GM21576 (cell line): ENCODE results near the gene RPL27.
A peak's percentile ranks its signal among the peaks of the same experiment; 100 is the strongest.
"Not testable (repeated sequence)": the region's sequence is repeated elsewhere in the genome, so short reads cannot be mapped to it uniquely, and the experiment has no call there.

ENCODE experiments used
- ATAC-seq: cut with Tn5 transposase; IDR thresholded peaks from one replicate; pipeline ENCODE4 v1.9.1; 2021; ENCODE audit warnings: mild to moderate bottlenecking, moderate library complexity; ENCODE audit not compliant: unreplicated experiment

Gene RPL27

GRCh38 chr17:42992872-42993271, 5.3 kb upstream of the RPL27 start:
- no peak for ATAC-seq

GRCh38 chr17:42993913-42994312, 4.3 kb upstream of the RPL27 start:
- ATAC-seq = not testable (repeated sequence)

- ATAC-seq = no peak
Observed at GRCh38 chr17:42997390-42997983, 732 bp upstream of the RPL27 start.

- no peak for ATAC-seq
Observed at GRCh38 chr17:42999003-42999525, 845 bp downstream of the RPL27 start.

GRCh38 chr17:43000894-43001293, 2.7 kb downstream of the RPL27 start:
- not testable (repeated sequence) for ATAC-seq

GRCh38 chr17:43003542-43004172, 5.4 kb downstream of the RPL27 start:
- ATAC-seq = no peak

GRCh38 chr17:43006639-43007551, 8.7 kb downstream of the RPL27 start, which contains the start of gene IFI35:
Gene IFI35 (plus strand): TSS chr17:43006784. CDS start chr17:43006948, 164 bp downstream.
- peak; percentile 85 for ATAC-seq

GRCh38 chr17:43010667-43011308, 12.6 kb downstream of the RPL27 start:
- ATAC-seq = no peak

- ATAC-seq = no peak
Observed at GRCh38 chr17:43011728-43012472, 13.7 kb downstream of the RPL27 start.

GRCh38 chr17:43013296-43013695, 15.1 kb downstream of the RPL27 start:
- no peak for ATAC-seq

- no peak for ATAC-seq
Observed at GRCh38 chr17:43014020-43014648, 15.9 kb downstream of the RPL27 start.

- no peak for ATAC-seq
Observed at GRCh38 chr17:43014649-43015542, 16.7 kb downstream of the RPL27 start.

- no peak for ATAC-seq
Observed at GRCh38 chr17:43015579-43015978, 17.4 kb downstream of the RPL27 start.

- no peak for ATAC-seq
Observed at GRCh38 chr17:43016216-43016615, 18.0 kb downstream of the RPL27 start.

GRCh38 chr17:43018008-43018853, 20.0 kb downstream of the RPL27 start:
- no peak for ATAC-seq

- no peak for ATAC-seq
Observed at GRCh38 chr17:43018932-43019331, 20.7 kb downstream of the RPL27 start.

- no peak for ATAC-seq
Observed at GRCh38 chr17:43019418-43019817, 21.2 kb downstream of the RPL27 start.
